HG03097 (cell line): Measurements from ENCODE around the gene TMEM271.
"Not testable (repeated sequence)": the region's sequence is repeated elsewhere in the genome, so short reads cannot be mapped to it uniquely, and the experiment has no call there.

ENCODE experiments used
- ATAC-seq: cut with Tn5 transposase; IDR thresholded peaks from one replicate; pipeline ENCODE4 v1.9.1; 2021; ENCODE audit not compliant: unreplicated experiment, low FRiP score

Gene TMEM271

GRCh38 chr4:566508-567295, 9.4 kb downstream of the TMEM271 start:
- no peak for ATAC-seq

GRCh38 chr4:566035-566434, 10.1 kb downstream of the TMEM271 start:
- no peak for ATAC-seq

GRCh38 chr4:565614-566013, 10.5 kb downstream of the TMEM271 start:
- ATAC-seq, result not testable (repeated sequence)

GRCh38 chr4:562458-562857, 13.6 kb downstream of the TMEM271 start:
- not testable (repeated sequence) for ATAC-seq

GRCh38 chr4:561426-561825, 14.7 kb downstream of the TMEM271 start:
- ATAC-seq, result no peak

- no peak for ATAC-seq
Measured at GRCh38 chr4:560731-561291, 15.3 kb downstream of the TMEM271 start.

GRCh38 chr4:560061-560460, 16.0 kb downstream of the TMEM271 start:
- ATAC-seq, result no peak

- ATAC-seq, result no peak
Measured at GRCh38 chr4:555566-556275, 20.4 kb downstream of the TMEM271 start.

- not testable (repeated sequence) for ATAC-seq
Measured at GRCh38 chr4:554793-555320, 21.2 kb downstream of the TMEM271 start.

- no peak for ATAC-seq
Measured at GRCh38 chr4:552019-552418, 24.1 kb downstream of the TMEM271 start.

GRCh38 chr4:550268-550667, 25.8 kb downstream of the TMEM271 start:
- ATAC-seq, result not testable (repeated sequence)

GRCh38 chr4:548976-549375, 27.1 kb downstream of the TMEM271 start:
- ATAC-seq, result no peak

GRCh38 chr4:545612-546011, 30.5 kb downstream of the TMEM271 start:
- ATAC-seq, result no peak

GRCh38 chr4:544386-545105, 31.5 kb downstream of the TMEM271 start:
- no peak for ATAC-seq

- ATAC-seq, result no peak
Measured at GRCh38 chr4:541271-541670, 34.8 kb downstream of the TMEM271 start.

GRCh38 chr4:538542-539142, 37.5 kb downstream of the TMEM271 start:
- no peak for ATAC-seq

GRCh38 chr4:537436-538264, 38.4 kb downstream of the TMEM271 start:
- ATAC-seq, result no peak

GRCh38 chr4:536351-536972, 39.6 kb downstream of the TMEM271 start:
- ATAC-seq, result no peak

GRCh38 chr4:535924-536281, 40.2 kb downstream of the TMEM271 start:
- no peak for ATAC-seq
